Activated CD8-positive, alpha-beta memory T cell treated with anti-CD3 and anti-CD28 coated beads, Interleukin-2, amount 50 U/mL, for 1 hour (primary cell): ENCODE results near the gene LRIG3.
"Not testable (repeated sequence)": the region's sequence is repeated elsewhere in the genome, so short reads cannot be mapped to it uniquely, and the experiment has no call there.

ENCODE experiments used
- DNase-seq: peaks from one replicate; pipeline ENCODE4 v3.0.0-alpha.2; 2020; ENCODE audit errors: extremely low read depth

Gene LRIG3, protein sequence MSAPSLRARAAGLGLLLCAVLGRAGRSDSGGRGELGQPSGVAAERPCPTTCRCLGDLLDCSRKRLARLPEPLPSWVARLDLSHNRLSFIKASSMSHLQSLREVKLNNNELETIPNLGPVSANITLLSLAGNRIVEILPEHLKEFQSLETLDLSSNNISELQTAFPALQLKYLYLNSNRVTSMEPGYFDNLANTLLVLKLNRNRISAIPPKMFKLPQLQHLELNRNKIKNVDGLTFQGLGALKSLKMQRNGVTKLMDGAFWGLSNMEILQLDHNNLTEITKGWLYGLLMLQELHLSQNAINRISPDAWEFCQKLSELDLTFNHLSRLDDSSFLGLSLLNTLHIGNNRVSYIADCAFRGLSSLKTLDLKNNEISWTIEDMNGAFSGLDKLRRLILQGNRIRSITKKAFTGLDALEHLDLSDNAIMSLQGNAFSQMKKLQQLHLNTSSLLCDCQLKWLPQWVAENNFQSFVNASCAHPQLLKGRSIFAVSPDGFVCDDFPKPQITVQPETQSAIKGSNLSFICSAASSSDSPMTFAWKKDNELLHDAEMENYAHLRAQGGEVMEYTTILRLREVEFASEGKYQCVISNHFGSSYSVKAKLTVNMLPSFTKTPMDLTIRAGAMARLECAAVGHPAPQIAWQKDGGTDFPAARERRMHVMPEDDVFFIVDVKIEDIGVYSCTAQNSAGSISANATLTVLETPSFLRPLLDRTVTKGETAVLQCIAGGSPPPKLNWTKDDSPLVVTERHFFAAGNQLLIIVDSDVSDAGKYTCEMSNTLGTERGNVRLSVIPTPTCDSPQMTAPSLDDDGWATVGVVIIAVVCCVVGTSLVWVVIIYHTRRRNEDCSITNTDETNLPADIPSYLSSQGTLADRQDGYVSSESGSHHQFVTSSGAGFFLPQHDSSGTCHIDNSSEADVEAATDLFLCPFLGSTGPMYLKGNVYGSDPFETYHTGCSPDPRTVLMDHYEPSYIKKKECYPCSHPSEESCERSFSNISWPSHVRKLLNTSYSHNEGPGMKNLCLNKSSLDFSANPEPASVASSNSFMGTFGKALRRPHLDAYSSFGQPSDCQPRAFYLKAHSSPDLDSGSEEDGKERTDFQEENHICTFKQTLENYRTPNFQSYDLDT

GRCh38 chr12:58920102-58920960 lies at the start of gene LRIG3:
LRIG3 (minus strand) TSS chr12:58920504; CDS start chr12:58920235, 269 bp downstream.
- DNase-seq, result no peak

- no peak for DNase-seq
These were observed 48.9 kb upstream of the LRIG3 start for GRCh38 chr12:58969237-58969636.

DNA sequence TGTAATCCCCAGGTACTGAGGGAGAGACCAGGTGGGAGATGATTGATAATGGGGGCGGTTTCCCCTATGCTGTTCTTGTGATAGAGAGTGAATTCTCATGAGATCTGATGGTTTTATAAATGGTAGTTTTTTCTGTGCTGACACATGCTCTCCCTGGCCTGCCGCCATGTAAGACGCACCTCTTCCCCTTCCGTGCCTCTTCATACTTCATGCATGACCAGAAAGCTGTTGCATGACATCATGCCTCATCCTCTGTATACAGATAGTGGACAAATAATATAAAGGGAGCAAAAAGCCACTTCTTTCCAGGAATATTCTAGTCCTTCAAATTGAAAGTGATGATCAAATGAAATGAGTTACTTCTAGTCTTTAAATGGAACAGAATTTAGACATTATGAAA lies 47.3 kb upstream of the LRIG3 start:
- no peak for DNase-seq

DNA sequence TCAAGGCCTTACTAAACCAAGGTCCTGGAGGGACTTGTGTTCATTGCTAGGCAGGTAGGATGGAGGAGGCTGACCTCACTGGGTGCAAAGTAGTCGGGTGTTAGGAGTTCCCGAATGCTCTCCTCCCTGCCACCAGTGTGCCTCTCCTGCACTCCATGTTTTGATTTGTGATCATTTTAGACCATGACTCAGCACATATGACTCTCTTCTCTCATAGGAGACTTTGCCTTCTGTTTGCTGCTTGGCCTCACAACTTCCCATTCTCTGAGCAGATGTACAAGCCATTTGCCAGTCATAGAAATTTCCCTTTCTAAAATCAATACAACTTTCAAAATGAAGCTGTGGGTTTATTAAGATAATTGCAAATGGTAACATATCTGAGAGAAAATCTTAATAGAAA lies 46.6 kb upstream of the LRIG3 start:
- DNase-seq, result no peak

GRCh38 chr12:58965568-58965967 lies 45.3 kb upstream of the LRIG3 start:
- DNase-seq, result no peak

DNA sequence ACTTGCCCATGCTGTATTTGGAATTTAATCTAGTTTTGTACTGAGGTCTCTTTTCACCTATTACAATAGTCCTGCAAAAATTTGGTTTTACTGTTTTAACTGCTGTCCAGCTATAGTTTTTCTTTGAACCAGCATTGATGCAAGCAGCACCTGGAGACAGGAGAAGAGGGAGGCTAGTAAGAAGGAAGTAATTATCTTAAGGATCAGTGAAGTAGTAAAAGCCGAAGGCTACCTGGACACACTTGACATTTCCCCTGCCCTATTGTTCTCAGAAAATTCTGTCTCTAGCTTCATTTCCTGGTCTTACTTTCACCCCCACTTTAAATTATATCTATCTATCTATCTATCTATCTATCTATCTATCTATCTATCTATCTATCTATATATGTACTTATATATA lies 43.5 kb upstream of the LRIG3 start:
- DNase-seq, result no peak

GRCh38 chr12:58961906-58962305 lies 41.6 kb upstream of the LRIG3 start:
- DNase-seq, result no peak

DNA sequence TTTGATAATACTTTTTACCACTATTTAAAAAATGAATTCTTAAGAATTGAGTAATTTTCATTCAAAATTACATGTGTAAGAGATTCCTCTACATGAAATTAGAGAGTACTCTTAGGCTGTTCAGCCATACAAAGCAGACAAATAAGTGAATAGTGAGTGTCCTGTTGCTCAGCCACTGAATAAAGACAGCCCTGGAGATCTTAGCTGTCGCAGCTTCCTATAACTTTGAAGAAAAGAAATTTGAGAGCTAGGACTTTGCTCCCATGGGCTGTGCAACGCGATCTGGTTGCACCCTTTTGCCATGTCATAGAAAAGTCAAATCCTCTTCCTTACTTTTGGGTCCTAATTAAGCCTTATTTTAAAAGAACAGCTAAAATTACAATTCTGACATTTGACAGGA lies 40.9 kb upstream of the LRIG3 start:
- no peak for DNase-seq

DNA sequence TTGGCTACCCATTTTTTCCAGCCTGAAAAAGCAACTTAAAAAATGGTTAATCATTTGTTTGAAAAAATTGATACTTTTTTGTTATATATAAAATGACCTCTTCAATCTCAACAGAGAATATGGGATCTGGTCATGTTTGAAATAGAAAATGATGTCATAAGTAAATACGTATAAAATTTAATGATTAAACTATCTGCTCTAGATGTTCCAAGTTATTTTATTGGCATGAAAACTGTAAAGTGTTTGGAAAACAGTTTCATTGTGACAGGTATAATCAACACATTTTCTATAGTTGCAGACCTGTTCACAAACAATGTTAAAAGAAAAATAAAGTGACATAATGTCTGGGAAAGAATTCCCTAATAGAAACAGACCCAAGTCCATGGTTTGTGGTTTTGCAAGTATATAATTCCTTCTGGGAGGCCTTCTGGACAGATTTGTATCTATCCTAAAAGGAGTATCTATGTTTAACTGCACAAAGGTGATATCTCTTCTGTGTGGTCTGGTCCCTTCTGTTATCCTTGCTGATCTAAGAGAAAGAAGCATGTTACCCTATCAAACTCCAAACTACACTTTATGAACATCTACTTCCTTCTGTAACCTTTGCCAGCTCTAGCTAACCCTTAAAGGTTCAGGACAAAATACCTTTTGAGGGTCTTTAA lies 39.5 kb upstream of the LRIG3 start:
- no peak for DNase-seq

DNA sequence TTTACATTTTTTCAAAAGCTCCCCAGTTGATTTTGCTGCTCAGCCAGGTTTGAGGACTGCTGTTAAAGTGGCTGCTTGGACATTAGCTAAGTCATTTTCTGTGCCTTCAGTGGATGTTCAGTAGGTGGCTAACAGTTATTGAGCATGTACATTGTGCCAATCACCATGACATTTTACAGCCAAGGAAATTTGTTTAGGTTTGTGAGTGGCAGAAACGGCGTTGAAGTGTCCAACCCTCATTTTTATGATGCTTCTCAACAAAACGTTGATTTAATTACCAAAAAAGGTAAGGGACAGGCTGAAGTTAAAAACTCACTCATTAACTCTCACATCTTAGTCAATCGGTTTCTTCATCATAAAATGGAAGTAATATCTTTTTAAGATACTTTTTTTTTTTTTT lies 37.0 kb upstream of the LRIG3 start:
- DNase-seq, result no peak

GRCh38 chr12:58955849-58956248 lies 35.5 kb upstream of the LRIG3 start:
- DNase-seq, result no peak

DNA sequence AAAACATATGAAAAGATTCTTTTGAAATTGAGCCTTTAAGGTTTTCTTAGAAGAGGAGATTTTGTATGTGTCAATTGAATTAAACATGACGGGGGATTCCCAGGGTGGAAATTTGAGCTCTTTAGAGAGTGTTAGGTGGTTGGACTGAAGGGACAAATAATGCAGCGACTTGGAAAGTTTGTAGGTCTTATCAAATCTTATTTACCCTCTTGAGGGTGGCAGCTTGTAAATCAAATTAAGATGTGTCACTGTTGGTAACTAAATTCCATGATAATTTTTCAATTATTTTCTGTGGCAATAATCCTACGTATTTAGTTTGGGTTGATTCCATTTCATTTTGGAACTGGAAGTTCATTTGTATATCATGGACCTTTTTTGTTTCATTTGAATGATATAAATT lies 33.7 kb upstream of the LRIG3 start:
- DNase-seq, result no peak

DNA sequence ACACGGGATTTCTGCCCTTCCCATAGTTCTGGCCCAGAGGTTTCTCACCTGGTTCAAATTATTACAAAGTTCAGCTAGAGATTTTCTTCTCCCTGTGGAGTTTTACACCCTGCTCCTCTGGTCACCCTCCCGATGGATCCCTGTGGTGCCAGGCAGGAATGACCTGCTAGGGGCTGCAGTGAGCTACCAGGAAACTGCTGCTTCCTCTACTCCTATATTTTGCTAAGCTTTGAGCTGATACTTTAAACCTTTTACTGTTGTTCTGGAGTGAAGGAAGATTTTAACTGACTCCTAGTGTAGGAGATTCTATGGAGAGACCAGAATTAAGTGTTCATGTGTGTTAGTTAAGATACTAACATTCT lies 30.4 kb upstream of the LRIG3 start:
- no peak for DNase-seq

DNA sequence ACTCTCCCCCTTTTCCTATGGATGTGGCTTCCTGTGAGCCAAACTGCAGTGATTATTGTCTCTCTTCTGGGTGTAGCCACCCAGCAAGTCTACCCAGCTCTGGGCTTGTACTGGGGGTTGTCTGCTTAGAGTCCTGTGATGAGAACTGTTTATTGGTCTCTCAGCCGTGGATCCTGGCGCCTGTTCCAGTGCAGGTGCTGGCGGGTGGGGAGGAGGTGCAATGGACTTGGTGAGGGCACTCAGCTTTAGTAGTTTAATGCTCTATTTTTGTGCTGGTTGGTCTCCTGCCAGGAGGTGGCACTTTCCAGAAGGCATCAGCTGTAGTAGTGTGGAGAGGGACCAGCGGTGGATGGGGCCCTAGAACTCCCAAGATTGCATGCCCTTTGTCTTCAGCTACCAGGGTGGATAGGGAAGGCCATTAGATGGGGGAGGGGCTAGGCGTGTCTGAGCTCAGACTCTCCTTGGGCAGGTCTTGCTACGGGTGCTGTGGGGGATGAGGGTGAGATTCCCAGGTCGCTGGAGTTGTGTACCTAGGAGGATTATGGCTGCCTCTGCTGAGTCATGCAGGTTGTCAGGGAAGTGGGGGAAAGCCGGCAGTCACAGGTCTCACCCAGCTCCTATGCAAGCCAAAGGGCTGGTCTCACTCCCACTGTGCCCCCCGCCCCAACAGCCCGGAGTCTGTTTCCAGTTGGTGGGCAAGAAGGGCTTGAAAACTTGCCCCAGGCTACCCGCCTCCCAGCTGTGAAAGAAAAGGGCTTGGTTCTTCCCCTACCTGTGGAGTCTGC lies 29.8 kb upstream of the LRIG3 start:
- not testable (repeated sequence) for DNase-seq

DNA sequence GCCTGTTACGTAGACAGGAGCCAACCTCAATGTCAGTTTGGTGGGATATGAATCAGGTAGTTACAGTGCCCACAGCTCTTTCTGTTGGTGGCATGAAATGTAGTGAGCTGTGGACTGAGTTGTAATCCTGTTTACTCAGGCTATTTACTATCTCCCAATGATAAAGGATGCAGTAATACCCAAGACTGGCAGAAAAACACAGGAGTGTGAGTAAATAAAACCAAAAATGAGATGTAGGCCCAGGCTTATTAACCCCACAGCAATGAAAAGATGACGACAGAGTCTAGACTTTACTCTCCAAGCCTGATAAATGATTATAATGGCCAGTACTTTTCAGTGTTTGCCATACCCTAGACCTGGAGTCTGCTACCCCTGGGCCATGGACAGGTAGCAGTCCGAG lies 22.8 kb upstream of the LRIG3 start:
- no peak for DNase-seq

GRCh38 chr12:58942345-58942744 lies 22.0 kb upstream of the LRIG3 start:
- no peak for DNase-seq

- no peak for DNase-seq
These were observed 19.2 kb upstream of the LRIG3 start for GRCh38 chr12:58939399-58940100.

- no peak for DNase-seq
These were observed 18.1 kb upstream of the LRIG3 start for GRCh38 chr12:58938440-58938839.

- DNase-seq, result no peak
These were observed 14.2 kb upstream of the LRIG3 start for GRCh38 chr12:58934528-58934927.
